H1 (cell line): ENCODE results near the gene MEF2A. TPM values are rescaled to one million over a fixed set of nuclear protein-coding genes. Genes with fewer than 3 reads are reported as not detected.

Experiments
- CTCF ChIA-PET: fragments of 300-600 bp; sonication (Branson Sonifier 250); formaldehyde crosslinking; loops from one replicate; lab custom pipeline; 2021; ENCODE audit not compliant: partially characterized antibody; lab: Charles Lee
- POLR2A ChIA-PET: fragments of 300-600 bp; sonication (Branson Sonifier 250); formaldehyde crosslinking; loops from one replicate; lab custom pipeline; 2021; ENCODE audit warnings: inconsistent platforms; ENCODE audit not compliant: partially characterized antibody; lab: Charles Lee
- DNase-seq, 2 experiments: peaks; one replicate each; pipeline versions ENCODE4 v3.0.0 to v3.0.0-alpha.2; 2010 to 2022; ENCODE audit warnings: low spot score in 2 of 2, low read depth in 1 of 2, mixed read lengths in 1 of 2
- FAIRE-seq: peaks from 2 replicates; lab custom pipeline; 2011; peaks lifted over from hg19 to GRCh38; lab: Jason Lieb, UNC
- H2AFZ ChIP-seq: 2 replicates; pipeline ENCODE4 v1.8.1; 2012; ENCODE audit warnings: low read length, inconsistent platforms
- H2AK5ac ChIP-seq: 2 replicates; pipeline ENCODE4 v1.6.1; 2013; ENCODE audit warnings: low read depth, low read length
- H2BK120ac ChIP-seq: replicated peaks from 2 replicates; pipeline ENCODE3; 2013; ENCODE audit warnings: low read depth, low read length, inconsistent platforms
- H2BK12ac ChIP-seq: 2 replicates; pipeline ENCODE4 v1.6.1; 2013; ENCODE audit warnings: low read depth, low read length
- H2BK15ac ChIP-seq: 2 replicates; pipeline ENCODE4 v1.6.1; 2013; ENCODE audit warnings: low read length
- H2BK20ac ChIP-seq: 2 replicates; pipeline ENCODE4 v1.6.1; 2013; ENCODE audit warnings: low read length
- H2BK5ac ChIP-seq: 2 replicates; pipeline ENCODE4 v1.6.1; 2013; ENCODE audit warnings: low read depth, low read length
- H3K14ac ChIP-seq: 2 replicates; pipeline ENCODE4 v1.6.1; 2013; ENCODE audit warnings: inconsistent platforms; ENCODE audit not compliant: insufficient read length
- H3K18ac ChIP-seq: 2 replicates; pipeline ENCODE4 v1.6.1; 2013; ENCODE audit warnings: low read length; ENCODE audit errors: extremely low read depth
- H3K23ac ChIP-seq: 2 replicates; pipeline ENCODE4 v1.6.1; 2013; ENCODE audit warnings: inconsistent platforms; ENCODE audit not compliant: insufficient read length
- H3K23me2 ChIP-seq: 2 replicates; pipeline ENCODE4 v1.6.1; 2013; ENCODE audit warnings: low read depth, low read length
- H3K27ac ChIP-seq: 2 replicates; pipeline ENCODE4 v1.6.1; 2011; ENCODE audit warnings: low read depth, low read length, inconsistent platforms
- H3K27me3 ChIP-seq, 4 experiments: replicated peaks in 1 of 4; 1 replicate in 1 of 4; 2 replicates in 3 of 4; pipeline versions ENCODE4 v1.6.1 to v1.8.1; 2011 to 2013; ENCODE audit warnings: low read length in 3 of 4, mild to moderate bottlenecking in 3 of 4, inconsistent platforms in 2 of 4, mixed read lengths in 2 of 4, moderate library complexity in 1 of 4; ENCODE audit not compliant: control insufficient read depth in 3 of 4, insufficient read depth in 3 of 4; ENCODE audit errors: extremely low read depth in 1 of 4
- H3K36me3 ChIP-seq, 4 experiments: 2 replicates each; pipeline versions ENCODE4 v1.6.1 to v1.8.1; 2011 to 2013; ENCODE audit warnings: mild to moderate bottlenecking in 4 of 4, low read length in 3 of 4, moderate library complexity in 2 of 4, control low read depth in 1 of 4, inconsistent platforms in 1 of 4; ENCODE audit not compliant: insufficient read depth in 4 of 4, control insufficient read depth in 2 of 4
- H3K4ac ChIP-seq: replicated peaks from 2 replicates; pipeline ENCODE3; 2013; ENCODE audit warnings: low read length, low read depth, mixed read lengths, inconsistent platforms; ENCODE audit not compliant: insufficient read length
- H3K4me1 ChIP-seq, 4 experiments: replicated peaks in 1 of 4; 1 replicate in 1 of 4; 2 replicates in 3 of 4; pipeline versions ENCODE4 v1.6.1 to v1.8.1; 2011 to 2013; ENCODE audit warnings: low read length in 3 of 4, inconsistent platforms in 2 of 4, mixed read lengths in 1 of 4; ENCODE audit not compliant: insufficient read depth in 4 of 4, control insufficient read depth in 3 of 4
- H3K4me2 ChIP-seq, 2 experiments: 2 replicates each; pipeline versions ENCODE4 v1.6.1 to v1.8.1; 2011 to 2013; ENCODE audit warnings: low read depth in 2 of 2, low read length in 2 of 2, control low read depth in 1 of 2, inconsistent platforms in 1 of 2, mild to moderate bottlenecking in 1 of 2; ENCODE audit not compliant: insufficient read depth in 1 of 2
- H3K4me3 ChIP-seq, 4 experiments: fragments of 200-600, 300-600 bp in 1 of 4; sonication (generic), shearing (Covaris generic), sonication (Bioruptor Twin) in 1 of 4; 2 replicates each; pipeline versions ENCODE4 v1.5.1 to v1.8.1; 2011 to 2016; ENCODE audit warnings: low read length in 4 of 4, low read depth in 3 of 4, control low read depth in 2 of 4, inconsistent platforms in 2 of 4, mild to moderate bottlenecking in 2 of 4, mixed read lengths in 1 of 4, moderate library complexity in 1 of 4; ENCODE audit not compliant: insufficient read depth in 2 of 4; ENCODE audit errors: extremely low read depth in 1 of 4
- H3K56ac ChIP-seq: replicated peaks from 2 replicates; pipeline ENCODE3; 2013; ENCODE audit warnings: low read depth, mild to moderate bottlenecking, mixed read lengths, low read length, inconsistent platforms; ENCODE audit not compliant: insufficient read length
- H3K79me1 ChIP-seq: 2 replicates; pipeline ENCODE4 v1.6.1; 2013; ENCODE audit warnings: low read depth, low read length, control low read depth
- H3K79me2 ChIP-seq, 2 experiments: 2 replicates each; pipeline versions ENCODE4 v1.6.1 to v1.8.1; 2012 to 2013; ENCODE audit warnings: low read length in 2 of 2, mild to moderate bottlenecking in 2 of 2, inconsistent platforms in 1 of 2; ENCODE audit not compliant: insufficient read depth in 2 of 2, control insufficient read depth in 1 of 2
- H3K9ac ChIP-seq, 4 experiments: replicated peaks in 1 of 4; 1 replicate in 1 of 4; 2 replicates in 3 of 4; pipeline versions ENCODE4 v1.6.1 to v1.8.1; 2011 to 2013; ENCODE audit warnings: low read depth in 3 of 4, low read length in 3 of 4, control low read depth in 2 of 4, mild to moderate bottlenecking in 2 of 4, moderate library complexity in 2 of 4, inconsistent platforms in 1 of 4; ENCODE audit errors: extremely low read depth in 1 of 4
- H3K9me3 ChIP-seq, 2 experiments: 2 replicates each; pipeline versions ENCODE4 v1.6.1 to v1.8.1; 2012 to 2013; ENCODE audit warnings: mild to moderate bottlenecking in 2 of 2, moderate library complexity in 2 of 2, control low read depth in 1 of 2, inconsistent platforms in 1 of 2, low read depth in 1 of 2, low read length in 1 of 2, mixed read lengths in 1 of 2; ENCODE audit not compliant: insufficient read depth in 2 of 2
- H4K20me1 ChIP-seq, 2 experiments: replicated peaks in 1 of 2; 2 replicates each; pipeline versions ENCODE3 to v1.8.1; 2011 to 2013; ENCODE audit warnings: inconsistent platforms in 2 of 2, low read length in 2 of 2, mild to moderate bottlenecking in 1 of 2; ENCODE audit not compliant: insufficient read depth in 2 of 2, control insufficient read depth in 1 of 2
- H4K5ac ChIP-seq: 2 replicates; pipeline ENCODE4 v1.6.1; 2013; ENCODE audit warnings: low read length, low read depth, mixed read lengths, inconsistent platforms; ENCODE audit not compliant: insufficient read length
- H4K8ac ChIP-seq: 2 replicates; pipeline ENCODE4 v1.8.0; 2013; ENCODE audit warnings: mild to moderate bottlenecking, moderate library complexity, low read length, inconsistent platforms; ENCODE audit not compliant: insufficient read depth; ENCODE audit errors: extremely low read depth
- H4K91ac ChIP-seq: replicated peaks from 2 replicates; pipeline ENCODE3; 2013; ENCODE audit warnings: low read length, mixed read lengths, inconsistent platforms; ENCODE audit not compliant: insufficient read length
- ASH2L ChIP-seq: fragments of 200-600, 300-600 bp; sonication (generic); IDR thresholded peaks from one replicate; pipeline ENCODE4 v1.7.1; 2017; ENCODE audit warnings: low read length
- ATF3 ChIP-seq: IDR thresholded peaks from 2 replicates; pipeline ENCODE4 v1.6.1; 2011; ENCODE audit warnings: low read depth, mild to moderate bottlenecking, low read length; ENCODE audit not compliant: insufficient read depth
- BRCA1 ChIP-seq: IDR thresholded peaks from 2 replicates; pipeline ENCODE4 v1.6.1; 2012; ENCODE audit warnings: low read depth, low read length, improper control_type of control experiment
- CREB1 ChIP-seq: IDR thresholded peaks from 2 replicates; pipeline ENCODE4 v1.6.1; 2012; ENCODE audit warnings: inconsistent platforms
- KDM1A ChIP-seq: fragments of 200-600, 300-600 bp; sonication (generic); IDR thresholded peaks from 2 replicates; pipeline ENCODE4 v1.7.1; 2016; ENCODE audit warnings: mild to moderate bottlenecking, low read length, borderline replicate concordance
- MAFK ChIP-seq: IDR thresholded peaks from 2 replicates; pipeline ENCODE4 v1.6.1; 2012; ENCODE audit warnings: low read depth, mild to moderate bottlenecking, improper control_type of control experiment, low read length
- SIN3A ChIP-seq, 2 experiments: IDR thresholded peaks in 1 of 2; conservative IDR thresholded peaks in 1 of 2; 2 replicates each; pipeline ENCODE4 v1.6.1; 2011 to 2012; ENCODE audit warnings: low read length in 2 of 2, improper control_type of control experiment in 1 of 2, low read depth in 1 of 2, mild to moderate bottlenecking in 1 of 2
- SP2 ChIP-seq: IDR thresholded peaks from 2 replicates; pipeline ENCODE4 v1.6.1; 2012; ENCODE audit warnings: mild to moderate bottlenecking, low read length, inconsistent platforms
- SP4 ChIP-seq: IDR thresholded peaks from 2 replicates; pipeline ENCODE4 v1.6.1; 2012; ENCODE audit warnings: low read length, inconsistent platforms
- TBP ChIP-seq: IDR thresholded peaks from 2 replicates; pipeline ENCODE4 v1.6.1; 2011; ENCODE audit warnings: low read depth, low read length, improper control_type of control experiment
- TCF12 ChIP-seq: IDR thresholded peaks from 2 replicates; pipeline ENCODE4 v1.6.1; 2011; ENCODE audit warnings: low read depth, mild to moderate bottlenecking, low read length
- YY1 ChIP-seq: IDR thresholded peaks from 2 replicates; pipeline ENCODE4 v1.6.1; 2011; ENCODE audit warnings: low read depth, mild to moderate bottlenecking, low read length
- WGBS, 2 experiments: shearing (Covaris generic) in 1 of 2; methylation state at CpG; one replicate each; pipeline versions ENCODE4 v1.1.6 to v1.1.7; 2013 to 2015; ENCODE audit warnings: low lambda C conversion rate in 2 of 2, mixed read lengths in 2 of 2, inconsistent platforms in 1 of 2, low coverage in 1 of 2, missing lambda C conversion rate in 1 of 2; ENCODE audit not compliant: insufficient replicate concordance in 2 of 2, insufficient coverage in 1 of 2, insufficient read length in 1 of 2; ENCODE audit errors: extremely low coverage in 1 of 2, missing lambda C conversion rate in 1 of 2; 5-methylcytosine and 5-hydroxymethylcytosine counted together
- polyA plus RNA-seq, 7 experiments: library from polyadenylated mRNA; depleted of rRNA in 3 of 7; stranded (reverse) in 5 of 7; unstranded in 2 of 7; fragments of >200 nt in 5 of 7; fragments of 200-250 nt in 2 of 7; gene quantifications; 1 replicate in 5 of 7; 2 replicates in 1 of 7; 4 replicates in 1 of 7; pipeline versions ENCODE4 v1.2.1 to v1.2.3, GENCODE V29; 2011 to 2013; ENCODE audit warnings: missing spikeins in 2 of 7, mixed read lengths in 2 of 7
- total RNA-seq: library from RNA; stranded (reverse); fragmentation: NEBNext Ultra II Directional; extraction: Animal tissue kit (Norgen Biotek cat#: 25700); gene quantifications from 2 replicates; pipeline ENCODE4 v1.2.1, GENCODE V29; 2021

The MEF2A gene
- total and polyA plus RNA-seq, 2 of the 8 experiments (the other 6 are each of a cell fraction or from before 2014, with no cell fraction given) = 15.6 to 22.5 TPM

DNA sequence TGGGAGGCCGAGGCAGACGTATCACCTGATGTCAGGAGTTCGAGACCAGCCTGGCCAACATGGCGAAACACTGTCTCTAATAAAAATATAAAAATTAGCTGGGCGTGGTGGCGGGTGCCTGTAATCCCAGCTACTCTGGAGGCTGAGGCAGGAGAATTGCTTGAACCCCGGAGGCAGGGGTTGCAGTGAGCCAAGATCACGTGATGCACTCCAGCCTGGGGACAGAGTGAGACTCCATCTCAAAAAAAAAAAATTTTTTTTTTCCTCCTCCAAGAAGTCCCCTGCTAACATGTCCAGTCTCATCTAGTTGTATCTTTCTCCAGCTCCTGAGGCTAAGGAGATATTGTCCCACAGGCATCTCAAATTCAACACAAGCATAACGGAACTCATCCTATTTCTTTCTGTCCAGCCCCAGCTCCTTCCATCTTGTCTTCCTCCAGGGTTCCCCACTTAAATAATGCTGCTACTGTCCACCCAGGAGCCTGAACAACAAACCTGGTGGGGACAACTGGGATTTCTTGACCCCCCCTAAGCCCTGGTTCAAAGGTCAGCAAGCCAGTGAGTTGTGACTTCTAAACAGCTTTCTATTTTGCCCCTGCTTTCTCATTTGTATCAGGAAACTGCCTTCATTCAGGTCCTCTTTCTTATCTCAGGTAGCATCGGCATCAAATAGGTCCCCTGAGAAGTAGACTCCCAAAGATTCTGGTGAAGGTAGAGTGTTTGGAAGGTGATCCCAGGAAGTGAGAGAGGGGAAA lies 4.1 kb upstream of the MEF2A start:
- no peak overlapping the region for H2BK5ac ChIP-seq
- no peaks in the 10 kb centered on the region for H4K20me1 ChIP-seq
- CTCF ChIA-PET = interaction anchor here (1.0 to 1.2 kb wide), 3 partner anchors 49 to 153 kb away, joined by 3 to 4 read pairs (median 3); no protein-coding TSS in a partner anchor
- DNase-seq (no peak), FAIRE-seq (no peak)
- no peak overlapping the region for H2AK5ac ChIP-seq
- no peaks in the 10 kb centered on the region for H3K79me1 ChIP-seq
- H3K27me3 ChIP-seq = no peaks in the 10 kb centered on the region
- H3K27ac ChIP-seq = no peak overlapping the region
- no peak overlapping the region for H3K4me3 ChIP-seq
- H3K9me3 ChIP-seq = no peaks in the 10 kb centered on the region
- no peak overlapping the region for H2AFZ ChIP-seq
- H3K23me2 ChIP-seq = peaks cover 6% of the 10 kb centered on the region; the same call in 1 of the 2 replicates
- 96% methylated on average over 10 of the region's 10 CpGs; no CpG with 5 or more reads in 1 of the 2 experiments for WGBS, 2 experiments
- no peak overlapping the region for H2BK15ac ChIP-seq
- H3K4me1 ChIP-seq = peaks cover 2 to 18% (median 6%) of the 10 kb centered on the region in 4 experiments; a peak in 6 of 7 replicates
- no peak overlapping the region for H4K91ac ChIP-seq
- POLR2A ChIA-PET = no interaction called here
- H3K36me3 ChIP-seq = no peaks in the 10 kb centered on the region
- H3K23ac ChIP-seq = no peak overlapping the region
- no peak overlapping the region for H2BK12ac ChIP-seq
- no peak overlapping the region for H2BK20ac ChIP-seq
- TF ChIP-seq TBP (no peak), SP2 (no peak), SIN3A (conservative IDR thresholded peaks at IDR 0.05 in 1 of 2, IDR thresholded peaks at IDR 0.05 in 1 of 2; ENCODE audit: low read depth in 1 of 2, low read length in 2 of 2) (no peak), YY1 (no peak), ATF3 (no peak), TCF12 (no peak), ASH2L (no peak), KDM1A (no peak), CREB1 (no peak), BRCA1 (no peak), MAFK (no peak), SP4 (no peak)
- H3K79me2 ChIP-seq = peaks cover 0 to 2% of the 10 kb centered on the region in 2 experiments; a peak in 2 of 4 replicates
- H3K18ac ChIP-seq = no peak overlapping the region
- H3K9ac ChIP-seq = no peak overlapping the region
- no peak overlapping the region for H4K8ac ChIP-seq
- H4K5ac ChIP-seq = no peak overlapping the region
- H3K14ac ChIP-seq = no peak overlapping the region
- no peak overlapping the region for H3K56ac ChIP-seq
- no peak overlapping the region for H2BK120ac ChIP-seq
- no peak overlapping the region for H3K4ac ChIP-seq
- H3K4me2 ChIP-seq = no peak overlapping the region
